HFF-Myc (cell line): ENCODE data around the gene ATP4A.

Experiments
- DNase-seq: peaks from one replicate; pipeline ENCODE4 v3.0.0-alpha.2; 2011; ENCODE audit warnings: low read depth; ENCODE audit errors: extremely low read depth
- H3K4me3 ChIP-seq: replicated peaks from 2 replicates; pipeline ENCODE4 v1.5.1; 2011; ENCODE audit warnings: low read depth, mild to moderate bottlenecking, control low read depth, low read length
- CTCF ChIP-seq: IDR thresholded peaks from 2 replicates; pipeline ENCODE4 v1.5.1; 2012; ENCODE audit warnings: mild to moderate bottlenecking, low read depth, low read length, control low read depth; ENCODE audit errors: missing control alignments

ATP4A gene

GRCh38 chr19:35549174-35549788 is 14.2 kb downstream of the ATP4A start:
- peak; percentile 72 for TF ChIP-seq CTCF
- no peak overlapping the region for H3K4me3 ChIP-seq
- DNase-seq: no peak

- peak overlapping the region; percentile 96 for H3K4me3 ChIP-seq
- DNase-seq: no peak
- no peak for TF ChIP-seq CTCF
These were observed 16.9 kb downstream of the ATP4A start for GRCh38 chr19:35546532-35546931.

- no peak for DNase-seq
- TF ChIP-seq CTCF: no peak
- peak overlapping the region; percentile 96 for H3K4me3 ChIP-seq
These were observed 17.5 kb downstream of the ATP4A start for GRCh38 chr19:35545855-35546381.

GRCh38 chr19:35545001-35545854 is 18.2 kb downstream of the ATP4A start, which contains the start of gene TMEM147:
TMEM147 (plus strand) TSS chr19:35545626; CDS start chr19:35545740, 114 bp downstream.
- H3K4me3 ChIP-seq: peak within 1 kb of the TSS; percentile 96
- DNase-seq: peak; percentile 38
- no peak for TF ChIP-seq CTCF

GRCh38 chr19:35544110-35544802 is 19.2 kb downstream of the ATP4A start:
- peak overlapping the region; percentile 96 for H3K4me3 ChIP-seq
- no peak for TF ChIP-seq CTCF
- no peak for DNase-seq

- TF ChIP-seq CTCF: no peak
- peak overlapping the region; percentile 96 for H3K4me3 ChIP-seq
- DNase-seq: no peak
These were observed 20.0 kb downstream of the ATP4A start for GRCh38 chr19:35543280-35544109.
